Astrocyte (in vitro differentiated cells and primary cell): Measurements from ENCODE around the gene FSIP1. TPM values are rescaled to one million over a fixed set of nuclear protein-coding genes. Genes with fewer than 3 reads are reported as not detected.

Experiments used
- DNase-seq: peaks from one replicate; pipeline ENCODE4 v3.0.0-alpha.2; 2010; ENCODE audit warnings: low read depth
- FAIRE-seq: peaks from 2 replicates; lab custom pipeline; 2011; peaks lifted over from hg19 to GRCh38; lab: Jason Lieb, UNC
- H2AFZ ChIP-seq: 2 replicates; pipeline ENCODE4 v1.6.0; 2012; ENCODE audit warnings: low read depth, low read length, inconsistent platforms
- H3K27ac ChIP-seq: 2 replicates; pipeline ENCODE4 v1.5.1; 2011; ENCODE audit warnings: low read depth, low read length, inconsistent platforms
- H3K27me3 ChIP-seq: 2 replicates; pipeline ENCODE4 v1.6.0; 2011; ENCODE audit warnings: low read length, inconsistent platforms; ENCODE audit not compliant: insufficient read depth
- H3K36me3 ChIP-seq: 2 replicates; pipeline ENCODE4 v1.5.1; 2011; ENCODE audit warnings: low read length, inconsistent platforms; ENCODE audit not compliant: insufficient read depth
- H3K4me1 ChIP-seq: 2 replicates; pipeline ENCODE4 v1.5.1; 2011; ENCODE audit warnings: low read length, inconsistent platforms; ENCODE audit not compliant: insufficient read depth
- H3K4me2 ChIP-seq: 2 replicates; pipeline ENCODE4 v1.6.0; 2012; ENCODE audit warnings: low read length, inconsistent platforms
- H3K4me3 ChIP-seq: 2 replicates; pipeline ENCODE4 v1.5.1; 2011; ENCODE audit warnings: low read depth, mild to moderate bottlenecking, low read length, inconsistent platforms; ENCODE audit not compliant: insufficient read depth
- H3K79me2 ChIP-seq: 2 replicates; pipeline ENCODE4 v1.6.0; 2012; ENCODE audit warnings: mild to moderate bottlenecking, low read length, inconsistent platforms; ENCODE audit not compliant: insufficient read depth
- H3K9ac ChIP-seq: 2 replicates; pipeline ENCODE4 v1.6.0; 2012; ENCODE audit warnings: mild to moderate bottlenecking, low read length, inconsistent platforms
- H3K9me3 ChIP-seq: 2 replicates; pipeline ENCODE4 v1.5.1; 2012; ENCODE audit warnings: low read depth, mild to moderate bottlenecking, low read length, inconsistent platforms; ENCODE audit not compliant: insufficient read depth
- H4K20me1 ChIP-seq: 2 replicates; pipeline ENCODE4 v1.6.0; 2012; ENCODE audit warnings: low read length, inconsistent platforms; ENCODE audit not compliant: insufficient read depth
- H3K27ac Mint-ChIP-seq: one replicate; pipeline ENCODE4 v1.8.0; 2021; ENCODE audit warnings: mild to moderate bottlenecking, mixed read lengths; ENCODE audit not compliant: unreplicated experiment
- H3K27me3 Mint-ChIP-seq: one replicate; pipeline ENCODE4 v1.8.0; 2021; ENCODE audit warnings: low read depth, mixed read lengths; ENCODE audit not compliant: unreplicated experiment
- H3K36me3 Mint-ChIP-seq: one replicate; pipeline ENCODE4 v1.8.0; 2021; ENCODE audit warnings: low read depth, mixed read lengths; ENCODE audit not compliant: unreplicated experiment
- H3K4me1 Mint-ChIP-seq: one replicate; pipeline ENCODE4 v1.8.0; 2021; ENCODE audit warnings: low read depth, mixed read lengths; ENCODE audit not compliant: unreplicated experiment
- H3K4me3 Mint-ChIP-seq: one replicate; pipeline ENCODE4 v1.8.0; 2021; ENCODE audit warnings: mild to moderate bottlenecking, moderate library complexity, mixed read lengths; ENCODE audit not compliant: unreplicated experiment
- H3K9me3 Mint-ChIP-seq: one replicate; pipeline ENCODE4 v1.8.0; 2021; ENCODE audit warnings: mild to moderate bottlenecking, mixed read lengths; ENCODE audit not compliant: unreplicated experiment
- CTCF ChIP-seq: IDR thresholded peaks from 2 replicates; pipeline ENCODE4 v1.5.1; 2011; ENCODE audit warnings: low read depth, mild to moderate bottlenecking, inconsistent platforms, low read length, moderate library complexity; ENCODE audit not compliant: insufficient read depth
- EZH2 ChIP-seq: IDR thresholded peaks from 2 replicates; pipeline ENCODE4 v1.6.1; 2012; ENCODE audit warnings: mild to moderate bottlenecking, low read length, inconsistent platforms; ENCODE audit not compliant: insufficient read depth
- total RNA-seq: library from RNA; stranded (reverse); gene quantifications from 2 replicates; pipeline ENCODE4 v1.2.1, GENCODE V29; 2021

The FSIP1 gene
- total RNA-seq, 1 donor from 2014 or later = 0.77 TPM

DNA sequence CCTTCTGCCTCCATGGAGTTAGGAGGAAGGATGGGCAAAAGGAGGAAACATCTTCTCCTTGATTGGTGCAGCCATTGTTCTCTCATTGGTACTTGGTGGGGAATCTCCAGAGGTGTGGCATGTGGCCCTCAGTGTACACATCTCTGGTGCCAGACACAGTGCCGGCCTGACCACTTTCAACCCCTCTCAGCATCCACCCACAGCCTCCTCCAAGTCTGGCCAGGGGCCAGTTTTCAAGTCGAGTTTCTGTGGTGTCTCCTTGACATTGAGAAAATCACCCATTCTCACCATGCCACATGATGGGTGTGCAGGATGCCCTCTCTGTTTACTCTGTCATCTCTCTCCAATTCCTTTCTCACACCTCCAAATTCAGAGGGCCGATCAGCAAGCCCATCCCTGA lies 12.8 kb upstream of the FSIP1 start:
- Histone ChIP-seq H3K4me2 (no peak overlapping the region), H3K79me2 (no peaks in the 10 kb centered on the region), H3K36me3 (peaks cover 8% of the 10 kb centered on the region), H3K4me1 (no peaks in the 10 kb centered on the region), H3K27ac (no peak overlapping the region), H2AFZ (no peak overlapping the region), H3K9me3 (no peaks in the 10 kb centered on the region), H3K9ac (no peak overlapping the region), H3K27me3 (no peaks in the 10 kb centered on the region), H4K20me1 (no peaks in the 10 kb centered on the region), H3K4me3 (no peak overlapping the region)
- no peak overlapping the region for H3K4me3 Mint-ChIP-seq
- TF ChIP-seq CTCF (no peak), EZH2 (no peak)
- H3K27me3 Mint-ChIP-seq = no peaks in the 10 kb centered on the region
- H3K9me3 Mint-ChIP-seq = no peaks in the 10 kb centered on the region
- DNase-seq (no peak), FAIRE-seq (no peak)
- H3K4me1 Mint-ChIP-seq = no peaks in the 10 kb centered on the region
- no peak overlapping the region for H3K27ac Mint-ChIP-seq
- peaks cover 5% of the 10 kb centered on the region for H3K36me3 Mint-ChIP-seq

DNA sequence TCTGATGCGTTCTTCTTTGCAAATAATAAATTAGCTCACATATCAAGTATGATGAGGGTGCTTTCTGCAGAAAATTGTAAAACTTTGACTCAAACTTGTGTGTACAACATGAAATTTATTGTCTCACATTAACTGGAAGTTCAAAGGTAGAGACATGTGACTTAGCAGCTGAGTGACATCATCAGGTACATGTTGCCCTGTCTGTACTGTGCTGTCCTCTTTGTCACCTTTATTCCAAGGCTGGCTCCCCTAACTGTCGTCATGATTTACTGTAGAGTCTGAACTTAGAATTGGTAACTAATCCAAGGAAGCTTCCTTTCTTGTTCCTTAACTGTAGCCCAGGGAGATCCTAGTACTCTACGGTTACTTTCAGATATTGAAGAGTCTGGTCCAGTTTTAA lies 12.3 kb upstream of the FSIP1 start:
- Mint-ChIP-seq H3K27ac (no peak overlapping the region), H3K36me3 (peaks cover 2% of the 10 kb centered on the region), H3K27me3 (no peaks in the 10 kb centered on the region), H3K9me3 (no peaks in the 10 kb centered on the region), H3K4me1 (no peaks in the 10 kb centered on the region), H3K4me3 (no peak overlapping the region)
- Histone ChIP-seq H3K9ac (no peak overlapping the region), H3K4me3 (no peak overlapping the region), H3K79me2 (no peaks in the 10 kb centered on the region), H3K27me3 (no peaks in the 10 kb centered on the region), H2AFZ (no peak overlapping the region), H3K27ac (no peak overlapping the region), H3K4me2 (no peak overlapping the region), H3K9me3 (no peaks in the 10 kb centered on the region), H3K36me3 (peaks cover 5% of the 10 kb centered on the region), H3K4me1 (no peaks in the 10 kb centered on the region), H4K20me1 (no peaks in the 10 kb centered on the region)
- FAIRE-seq (no peak), DNase-seq (no peak)
- TF ChIP-seq CTCF = no peak

- Mint-ChIP-seq H3K4me1 (peaks cover 2% of the 10 kb centered on the region), H3K27ac (no peak overlapping the region), H3K9me3 (no peaks in the 10 kb centered on the region), H3K27me3 (no peaks in the 10 kb centered on the region), H3K4me3 (no peak overlapping the region), H3K36me3 (no peaks in the 10 kb centered on the region)
- H4K20me1 ChIP-seq = no peaks in the 10 kb centered on the region
- no peak overlapping the region for H3K9ac ChIP-seq
- no peak overlapping the region for H2AFZ ChIP-seq
- no peak for FAIRE-seq
- H3K4me1 ChIP-seq = no peaks in the 10 kb centered on the region
- no peak overlapping the region for H3K4me3 ChIP-seq
- no peak overlapping the region for H3K4me2 ChIP-seq
- no peaks in the 10 kb centered on the region for H3K9me3 ChIP-seq
- no peak for DNase-seq
- H3K27ac ChIP-seq = no peak overlapping the region
- H3K79me2 ChIP-seq = no peaks in the 10 kb centered on the region
- peaks cover 5% of the 10 kb centered on the region for H3K36me3 ChIP-seq
- TF ChIP-seq CTCF (no peak), EZH2 (no peak)
- H3K27me3 ChIP-seq = no peaks in the 10 kb centered on the region
These were observed 11.3 kb upstream of the FSIP1 start for GRCh38 chr15:39793923-39794322.
